Neutrophil (primary cell): ENCODE results near the gene NELFA.

Source experiments
- H3K27ac ChIP-seq: fragments of 200-600 bp; sonication (generic); 2 replicates; pipeline ENCODE4 v1.5.1; 2016; ENCODE audit warnings: mild to moderate bottlenecking, moderate library complexity
- H3K27me3 ChIP-seq: fragments of 200-600 bp; sonication (generic); 2 replicates; pipeline ENCODE4 v1.6.0; 2016; ENCODE audit warnings: mild to moderate bottlenecking
- H3K36me3 ChIP-seq: fragments of 200-600 bp; sonication (generic); 2 replicates; pipeline ENCODE4 v1.5.1; 2017
- H3K4me1 ChIP-seq, 2 experiments: fragments of 200-600 bp in 1 of 2; sonication (generic) in 1 of 2; 1 replicate in 1 of 2; 2 replicates in 1 of 2; pipeline versions ENCODE4 v1.5.1 to v1.6.1; 2013 to 2016; ENCODE audit warnings: low read depth in 1 of 2, low read length in 1 of 2, mild to moderate bottlenecking in 1 of 2, moderate library complexity in 1 of 2; ENCODE audit not compliant: control insufficient read depth in 1 of 2, insufficient read depth in 1 of 2
- H3K4me3 ChIP-seq, 2 experiments: fragments of 200-600 bp in 1 of 2; sonication (generic) in 1 of 2; 1 replicate in 1 of 2; 2 replicates in 1 of 2; pipeline ENCODE4 v1.5.1; 2013 to 2016; ENCODE audit warnings: low read depth in 1 of 2, low read length in 1 of 2, mild to moderate bottlenecking in 1 of 2, moderate library complexity in 1 of 2
- H3K9me3 ChIP-seq: fragments of 200-600 bp; sonication (generic); 2 replicates; pipeline ENCODE4 v1.5.1; 2016
- TF ChIP-seq, protein P1 (sequence below): fragments of 200-600 bp; sonication (generic); IDR thresholded peaks from 2 replicates; pipeline ENCODE4 v1.5.1; 2016; ENCODE audit warnings: antibody characterized with exemption

NELFA gene

DNA sequence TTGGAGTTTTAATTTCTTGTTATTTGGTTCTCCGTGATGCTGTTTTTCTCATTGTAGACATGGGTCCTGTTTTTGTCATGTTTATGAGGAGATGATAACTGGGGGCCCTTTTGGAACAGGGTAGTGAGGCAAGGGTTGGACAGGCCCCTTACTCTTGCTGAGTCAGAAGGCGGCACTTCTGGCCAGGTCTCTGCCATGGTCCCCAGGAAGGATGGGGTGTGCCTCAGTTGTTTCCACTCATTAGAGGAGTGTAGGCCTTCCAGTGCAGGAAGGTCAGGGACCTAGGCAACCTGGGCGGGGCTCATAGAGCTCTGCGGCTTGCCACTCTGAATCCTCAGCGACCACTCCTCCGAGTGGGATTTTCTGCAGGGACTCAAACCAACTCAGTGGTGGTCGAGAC lies 68.2 kb downstream of the NELFA start:
- Histone ChIP-seq H3K36me3 (peaks cover 72% of the 10 kb centered on the region), H3K27me3 (no peaks in the 10 kb centered on the region), H3K9me3 (no peaks in the 10 kb centered on the region), H3K27ac (no peak overlapping the region), H3K4me1 (no peaks in the 10 kb centered on the region), H3K4me3 (no peak overlapping the region)
- TF ChIP-seq, protein P1, sequence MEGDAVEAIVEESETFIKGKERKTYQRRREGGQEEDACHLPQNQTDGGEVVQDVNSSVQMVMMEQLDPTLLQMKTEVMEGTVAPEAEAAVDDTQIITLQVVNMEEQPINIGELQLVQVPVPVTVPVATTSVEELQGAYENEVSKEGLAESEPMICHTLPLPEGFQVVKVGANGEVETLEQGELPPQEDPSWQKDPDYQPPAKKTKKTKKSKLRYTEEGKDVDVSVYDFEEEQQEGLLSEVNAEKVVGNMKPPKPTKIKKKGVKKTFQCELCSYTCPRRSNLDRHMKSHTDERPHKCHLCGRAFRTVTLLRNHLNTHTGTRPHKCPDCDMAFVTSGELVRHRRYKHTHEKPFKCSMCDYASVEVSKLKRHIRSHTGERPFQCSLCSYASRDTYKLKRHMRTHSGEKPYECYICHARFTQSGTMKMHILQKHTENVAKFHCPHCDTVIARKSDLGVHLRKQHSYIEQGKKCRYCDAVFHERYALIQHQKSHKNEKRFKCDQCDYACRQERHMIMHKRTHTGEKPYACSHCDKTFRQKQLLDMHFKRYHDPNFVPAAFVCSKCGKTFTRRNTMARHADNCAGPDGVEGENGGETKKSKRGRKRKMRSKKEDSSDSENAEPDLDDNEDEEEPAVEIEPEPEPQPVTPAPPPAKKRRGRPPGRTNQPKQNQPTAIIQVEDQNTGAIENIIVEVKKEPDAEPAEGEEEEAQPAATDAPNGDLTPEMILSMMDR: no peak

DNA sequence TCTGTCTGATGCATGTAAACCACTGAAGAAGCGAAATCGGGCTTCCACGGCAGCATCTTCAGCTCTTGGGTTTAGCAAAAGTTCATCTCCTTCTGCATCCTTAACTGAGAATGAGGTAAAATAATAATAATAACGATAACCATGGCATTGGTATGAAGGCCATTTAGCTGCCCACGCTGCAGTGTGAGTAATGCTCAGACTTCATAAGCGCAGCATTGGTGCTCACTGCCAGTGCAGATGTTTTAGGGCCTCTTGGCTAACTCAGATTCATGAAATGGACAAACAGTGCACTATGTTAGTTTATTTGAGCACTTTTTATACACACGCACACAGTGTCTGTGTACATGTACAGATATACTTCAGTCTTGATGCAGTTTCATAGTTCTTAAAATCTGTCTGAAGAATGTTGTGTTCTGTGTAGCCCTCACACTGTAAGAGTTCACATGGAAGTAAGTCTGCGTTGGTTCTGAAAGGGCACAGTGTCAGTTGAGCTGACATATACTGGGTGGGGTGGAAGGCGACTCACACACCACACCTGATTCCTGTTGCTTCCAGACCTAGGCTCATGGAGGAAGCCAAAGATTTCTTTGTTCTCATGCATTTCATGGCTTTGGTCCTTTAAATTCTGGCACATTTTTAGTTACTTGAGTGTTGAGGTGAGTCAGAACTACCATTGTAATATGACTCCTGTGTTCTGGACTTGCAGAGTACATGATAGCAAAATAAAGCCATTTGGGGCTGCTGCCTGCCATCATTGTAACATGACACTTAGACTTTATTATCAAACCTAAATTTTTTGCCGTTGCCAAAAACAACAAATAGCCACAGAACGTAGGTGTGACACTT lies 68.9 kb downstream of the NELFA start:
- no peak overlapping the region for H3K27ac ChIP-seq
- no peak overlapping the region for H3K4me3 ChIP-seq
- H3K9me3 ChIP-seq: no peaks in the 10 kb centered on the region
- TF ChIP-seq, protein P1: no peak
- no peaks in the 10 kb centered on the region for H3K27me3 ChIP-seq
- H3K36me3 ChIP-seq: peaks cover 75% of the 10 kb centered on the region
- no peaks in the 10 kb centered on the region for H3K4me1 ChIP-seq

DNA sequence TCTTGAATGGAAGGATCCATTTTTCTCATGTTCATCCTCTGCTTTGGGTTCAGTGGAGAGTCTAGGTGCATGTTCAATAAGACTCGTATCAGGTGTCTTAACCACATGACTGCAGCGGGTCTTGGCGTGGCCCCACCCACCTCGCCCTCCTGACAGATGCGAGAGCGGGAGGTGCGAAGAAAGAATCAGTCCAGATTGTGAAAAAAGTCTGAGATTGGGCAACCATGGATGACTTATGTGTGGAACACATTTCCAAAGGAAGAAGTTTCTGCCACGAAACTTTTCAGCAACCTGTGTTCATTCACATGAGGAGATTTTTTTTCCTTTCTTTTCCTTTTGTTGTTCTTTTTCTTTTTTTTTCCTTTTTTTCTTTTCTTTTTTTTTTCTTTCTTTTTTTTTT lies 70.7 kb downstream of the NELFA start:
- Histone ChIP-seq H3K4me3 (no peak overlapping the region), H3K36me3 (peaks cover 66% of the 10 kb centered on the region), H3K27me3 (no peaks in the 10 kb centered on the region)

DNA sequence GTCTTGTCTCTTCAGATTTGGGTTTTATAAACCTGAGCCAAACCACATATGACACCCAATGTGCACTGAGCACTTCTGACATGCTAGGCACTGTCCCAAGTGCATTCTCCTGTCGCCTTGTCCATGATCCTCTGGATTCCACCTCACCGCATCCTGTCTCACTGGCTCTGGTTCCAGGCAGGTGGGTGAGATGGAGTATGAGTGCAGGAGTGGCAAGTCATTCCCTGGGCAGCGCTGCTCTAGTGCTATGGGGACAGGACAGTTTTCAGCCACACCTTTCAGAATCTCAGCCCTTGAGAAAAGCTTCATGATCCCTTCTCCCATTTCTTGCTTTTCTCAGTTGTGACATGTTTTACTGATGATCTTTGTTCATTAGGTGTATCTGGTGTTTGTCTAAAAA lies 71.2 kb downstream of the NELFA start:
- H3K4me1 ChIP-seq: no peaks in the 10 kb centered on the region
- TF ChIP-seq, protein P1: no peak
- H3K9me3 ChIP-seq: no peaks in the 10 kb centered on the region
- H3K27me3 ChIP-seq: no peaks in the 10 kb centered on the region
- H3K27ac ChIP-seq: no peak overlapping the region
- H3K4me3 ChIP-seq: no peak overlapping the region
- H3K36me3 ChIP-seq: peaks cover 66% of the 10 kb centered on the region

More for the DNA sequence above, 70.7 kb downstream of the NELFA start:
- TF ChIP-seq, protein P1: no peak
- Histone ChIP-seq H3K4me1 (no peaks in the 10 kb centered on the region), H3K9me3 (no peaks in the 10 kb centered on the region), H3K27ac (no peak overlapping the region)

DNA sequence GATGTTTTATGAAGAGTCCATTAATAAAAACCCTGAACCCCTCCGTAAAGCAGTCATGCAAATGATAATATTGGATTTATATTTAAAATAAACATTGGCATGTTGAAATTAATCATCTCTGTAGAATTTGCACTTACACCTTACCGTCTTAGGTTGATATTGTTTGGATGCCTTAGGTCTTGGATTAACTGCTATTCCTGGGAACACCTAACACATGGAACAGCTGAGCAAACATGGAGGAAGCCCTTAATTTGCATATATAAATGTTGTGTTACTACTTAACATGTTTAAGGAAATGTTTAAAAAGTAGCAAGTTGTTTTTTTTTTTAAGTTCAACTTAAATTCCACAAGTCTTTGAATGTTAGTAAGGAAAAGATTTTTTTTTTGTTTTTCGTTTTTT lies 75.1 kb downstream of the NELFA start:
- TF ChIP-seq, protein P1: no peak
- H3K36me3 ChIP-seq: peaks cover 53% of the 10 kb centered on the region

More for the DNA sequence above, 75.1 kb downstream of the NELFA start:
- H3K4me1 ChIP-seq: peaks cover 4 to 5% of the 10 kb centered on the region in 2 experiments
- no peaks in the 10 kb centered on the region for H3K9me3 ChIP-seq
- H3K4me3 ChIP-seq: no peak overlapping the region
- H3K27me3 ChIP-seq: no peaks in the 10 kb centered on the region
- no peak overlapping the region for H3K27ac ChIP-seq
